Neural cell (in vitro differentiated cells): ENCODE data around the gene MRPL58.

Experiments used
- EP300 ChIP-seq: fragments of 450-650 bp; conservative IDR thresholded peaks from 2 replicates; pipeline ENCODE4 v1.6.1; 2014; ENCODE audit warnings: antibody characterized with exemption, mild to moderate bottlenecking, moderate library complexity; ENCODE audit not compliant: poor library complexity, severe bottlenecking
- EZH2 ChIP-seq: fragments of 200-600, 300-800 bp; shearing (Covaris generic), sonication (generic); IDR thresholded peaks from 2 replicates; pipeline ENCODE4 v1.6.1; 2014; ENCODE audit warnings: antibody characterized with exemption, low read length, borderline replicate concordance, mild to moderate bottlenecking; ENCODE audit not compliant: insufficient read depth, poor library complexity, severe bottlenecking
- MXI1 ChIP-seq: fragments of 450-650 bp; conservative IDR thresholded peaks from 2 replicates; pipeline ENCODE4 v1.6.1; 2014; ENCODE audit warnings: antibody characterized with exemption, mild to moderate bottlenecking; ENCODE audit not compliant: poor library complexity, severe bottlenecking
- POLR2AphosphoS5 ChIP-seq: IDR thresholded peaks from 2 replicates; pipeline ENCODE4 v1.6.1; 2012
- RAD21 ChIP-seq: fragments of 450-650 bp; conservative IDR thresholded peaks from 2 replicates; pipeline ENCODE4 v1.6.1; 2014; ENCODE audit warnings: antibody characterized with exemption, mild to moderate bottlenecking, moderate library complexity
- SMC3 ChIP-seq: fragments of 450-650 bp; conservative IDR thresholded peaks from 2 replicates; pipeline ENCODE4 v1.6.1; 2014; ENCODE audit warnings: antibody characterized with exemption, mild to moderate bottlenecking, moderate library complexity; ENCODE audit not compliant: poor library complexity
- TAF1 ChIP-seq: IDR thresholded peaks from 2 replicates; pipeline ENCODE4 v1.6.1; 2012; ENCODE audit warnings: low read depth
- TF ChIP-seq, protein P1 (sequence below): fragments of 450-650 bp; IDR thresholded peaks from 2 replicates; pipeline ENCODE4 v1.5.1; 2014; ENCODE audit warnings: antibody characterized with exemption, mild to moderate bottlenecking, moderate library complexity; ENCODE audit not compliant: poor library complexity, severe bottlenecking
- TF ChIP-seq, protein P2 (sequence below): IDR thresholded peaks from 2 replicates; pipeline ENCODE4 v1.6.1; 2012; ENCODE audit warnings: borderline replicate concordance

DNA sequence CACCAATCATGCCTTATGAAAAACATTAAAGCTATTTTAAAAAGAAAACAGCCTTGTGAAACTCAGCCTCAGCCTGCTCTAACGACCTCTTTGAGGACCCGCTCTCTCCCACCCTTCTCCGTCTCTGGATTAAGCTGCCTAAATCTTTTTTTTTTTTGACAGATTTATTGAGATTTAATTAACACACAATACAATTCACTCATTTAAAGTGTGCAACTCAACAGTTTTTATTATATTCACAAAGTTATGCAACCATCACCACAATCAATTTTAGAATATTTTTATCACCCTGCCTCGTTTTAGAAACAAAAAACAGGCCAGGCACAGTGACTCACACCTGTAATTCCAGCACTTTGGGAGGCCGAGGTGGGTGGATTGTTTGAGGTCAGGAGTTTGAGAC, 16.6 kb upstream of the MRPL58 start:
- TF ChIP-seq, protein P1, sequence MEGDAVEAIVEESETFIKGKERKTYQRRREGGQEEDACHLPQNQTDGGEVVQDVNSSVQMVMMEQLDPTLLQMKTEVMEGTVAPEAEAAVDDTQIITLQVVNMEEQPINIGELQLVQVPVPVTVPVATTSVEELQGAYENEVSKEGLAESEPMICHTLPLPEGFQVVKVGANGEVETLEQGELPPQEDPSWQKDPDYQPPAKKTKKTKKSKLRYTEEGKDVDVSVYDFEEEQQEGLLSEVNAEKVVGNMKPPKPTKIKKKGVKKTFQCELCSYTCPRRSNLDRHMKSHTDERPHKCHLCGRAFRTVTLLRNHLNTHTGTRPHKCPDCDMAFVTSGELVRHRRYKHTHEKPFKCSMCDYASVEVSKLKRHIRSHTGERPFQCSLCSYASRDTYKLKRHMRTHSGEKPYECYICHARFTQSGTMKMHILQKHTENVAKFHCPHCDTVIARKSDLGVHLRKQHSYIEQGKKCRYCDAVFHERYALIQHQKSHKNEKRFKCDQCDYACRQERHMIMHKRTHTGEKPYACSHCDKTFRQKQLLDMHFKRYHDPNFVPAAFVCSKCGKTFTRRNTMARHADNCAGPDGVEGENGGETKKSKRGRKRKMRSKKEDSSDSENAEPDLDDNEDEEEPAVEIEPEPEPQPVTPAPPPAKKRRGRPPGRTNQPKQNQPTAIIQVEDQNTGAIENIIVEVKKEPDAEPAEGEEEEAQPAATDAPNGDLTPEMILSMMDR: no peak
- TF ChIP-seq EP300: no peak
- TF ChIP-seq POLR2AphosphoS5: no peak
- TF ChIP-seq TAF1: no peak
- TF ChIP-seq, protein P2, sequence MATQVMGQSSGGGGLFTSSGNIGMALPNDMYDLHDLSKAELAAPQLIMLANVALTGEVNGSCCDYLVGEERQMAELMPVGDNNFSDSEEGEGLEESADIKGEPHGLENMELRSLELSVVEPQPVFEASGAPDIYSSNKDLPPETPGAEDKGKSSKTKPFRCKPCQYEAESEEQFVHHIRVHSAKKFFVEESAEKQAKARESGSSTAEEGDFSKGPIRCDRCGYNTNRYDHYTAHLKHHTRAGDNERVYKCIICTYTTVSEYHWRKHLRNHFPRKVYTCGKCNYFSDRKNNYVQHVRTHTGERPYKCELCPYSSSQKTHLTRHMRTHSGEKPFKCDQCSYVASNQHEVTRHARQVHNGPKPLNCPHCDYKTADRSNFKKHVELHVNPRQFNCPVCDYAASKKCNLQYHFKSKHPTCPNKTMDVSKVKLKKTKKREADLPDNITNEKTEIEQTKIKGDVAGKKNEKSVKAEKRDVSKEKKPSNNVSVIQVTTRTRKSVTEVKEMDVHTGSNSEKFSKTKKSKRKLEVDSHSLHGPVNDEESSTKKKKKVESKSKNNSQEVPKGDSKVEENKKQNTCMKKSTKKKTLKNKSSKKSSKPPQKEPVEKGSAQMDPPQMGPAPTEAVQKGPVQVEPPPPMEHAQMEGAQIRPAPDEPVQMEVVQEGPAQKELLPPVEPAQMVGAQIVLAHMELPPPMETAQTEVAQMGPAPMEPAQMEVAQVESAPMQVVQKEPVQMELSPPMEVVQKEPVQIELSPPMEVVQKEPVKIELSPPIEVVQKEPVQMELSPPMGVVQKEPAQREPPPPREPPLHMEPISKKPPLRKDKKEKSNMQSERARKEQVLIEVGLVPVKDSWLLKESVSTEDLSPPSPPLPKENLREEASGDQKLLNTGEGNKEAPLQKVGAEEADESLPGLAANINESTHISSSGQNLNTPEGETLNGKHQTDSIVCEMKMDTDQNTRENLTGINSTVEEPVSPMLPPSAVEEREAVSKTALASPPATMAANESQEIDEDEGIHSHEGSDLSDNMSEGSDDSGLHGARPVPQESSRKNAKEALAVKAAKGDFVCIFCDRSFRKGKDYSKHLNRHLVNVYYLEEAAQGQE: no peak
- no peak for TF ChIP-seq EZH2
- TF ChIP-seq SMC3: no peak
- TF ChIP-seq MXI1: no peak
- no peak for TF ChIP-seq RAD21
